ENCODE measurements around the gene COPS9. TPM values are rescaled to one million over a fixed set of nuclear protein-coding genes. Genes with fewer than 3 reads are reported as not detected.

Gene COPS9
- total and polyA plus RNA-seq, 2 donors (not counting 1 experiment from before 2014, with no cell fraction given) = 48.7 to 69.9 TPM

DNA sequence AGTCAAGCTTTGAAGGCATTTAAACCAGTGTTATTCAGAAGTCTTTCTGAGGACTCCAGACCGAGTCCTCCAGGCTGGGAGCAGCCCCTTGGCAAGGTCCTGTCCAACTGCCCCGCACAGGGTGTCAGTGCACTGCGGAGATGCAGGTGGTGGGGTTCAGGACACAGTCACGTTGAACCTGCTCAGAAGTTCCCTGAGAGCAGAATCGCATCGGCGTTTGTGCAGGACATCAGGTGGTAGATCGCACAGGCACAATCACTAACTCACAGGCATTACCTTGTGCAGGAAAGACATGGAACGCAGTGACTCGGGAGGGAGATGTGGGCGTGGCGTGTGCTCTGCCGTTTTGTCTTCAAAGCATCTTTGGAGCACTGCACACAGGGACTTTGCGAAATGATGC lies 10.4 kb downstream of the COPS9 start:
- peaks cover 0 to 26% of the 10 kb centered on the region in 2 experiments for H3K36me3 ChIP-seq (replicated peaks in 1 of 2; ENCODE audit: control extremely low read depth in 1 of 2, control insufficient read depth in 1 of 2, extremely low read depth in 1 of 2, insufficient read depth in 2 of 2, low read length in 1 of 2)
- TF ChIP-seq EZH2 (IDR thresholded peaks at IDR 0.05; ENCODE audit: borderline replicate concordance, insufficient read depth, low read depth, low read length, poor library complexity, severe bottlenecking) (no peak), CTCF (IDR thresholded peaks at IDR 0.05) (no peak)
- no peak overlapping the region for H3K4me3 ChIP-seq (ENCODE audit: control extremely low read depth in 1 of 5, extremely low read depth in 1 of 5, insufficient read depth in 1 of 5, low read depth in 2 of 5, low read length in 4 of 5)
- intact Hi-C loops (cut with micrococcal nuclease) = no loop called here
- CTCF ChIA-PET = interaction anchor here (0.8 kb wide), 1 partner anchor 20 kb away, joined by 3 read pairs; no protein-coding TSS in a partner anchor
- no peak overlapping the region for H3K27ac ChIP-seq (ENCODE audit: low read length in 2 of 2)
- no peak overlapping the region for H3K27ac Mint-ChIP-seq
- POLR2A ChIA-PET = no interaction called here
- H3K4me1 Mint-ChIP-seq = peaks cover 5% of the 10 kb centered on the region
- ATAC-seq (ENCODE audit: low read depth) (no peak), DNase-seq (no peak)
- no peaks in the 10 kb centered on the region for H3K9me3 Mint-ChIP-seq (ENCODE audit: insufficient read depth)
- no peaks in the 10 kb centered on the region for H4K20me1 ChIP-seq (ENCODE audit: control insufficient read depth, insufficient read depth, low read length, poor library complexity, severe bottlenecking)
- no peaks in the 10 kb centered on the region for H3K9me3 ChIP-seq (ENCODE audit: control extremely low read depth in 1 of 3, control insufficient read depth in 2 of 3, insufficient read depth in 1 of 3, low read length in 2 of 3)
- no peaks in the 10 kb centered on the region for H3K4me1 ChIP-seq (ENCODE audit: control insufficient read depth in 2 of 2, insufficient read depth in 2 of 2, low read length in 2 of 2)
- H3K4me3 Mint-ChIP-seq = no peak overlapping the region
- no peak overlapping the region for H2AFZ ChIP-seq (ENCODE audit: insufficient read depth, low read depth, low read length, poor library complexity, severe bottlenecking)
- H3K27me3 ChIP-seq (replicated peaks in 1 of 4; ENCODE audit: control extremely low read depth in 1 of 4, control insufficient read depth in 3 of 4, insufficient read depth in 4 of 4, low read length in 3 of 4) = no peaks in the 10 kb centered on the region
- 97% methylated on average over 14 of the region's 14 CpGs for WGBS (ENCODE audit: insufficient coverage)
- H3K27me3 Mint-ChIP-seq = no peaks in the 10 kb centered on the region
- no peak overlapping the region for H3K4me2 ChIP-seq (replicated peaks; ENCODE audit: low read depth, low read length, poor library complexity, severe bottlenecking)
- H3K79me2 ChIP-seq (ENCODE audit: control insufficient read depth, insufficient read depth, low read length) = no peaks in the 10 kb centered on the region
- no peak overlapping the region for H3K9ac ChIP-seq (ENCODE audit: low read length)

GRCh38 chr2:240124651-240125030 lies 11.5 kb downstream of the COPS9 start:
- H3K4me1 Mint-ChIP-seq = peaks cover 5% of the 10 kb centered on the region
- no peaks in the 10 kb centered on the region for H3K27me3 Mint-ChIP-seq
- TF ChIP-seq CTCF (IDR thresholded peaks at IDR 0.05) (no peak), EZH2 (IDR thresholded peaks at IDR 0.05; ENCODE audit: borderline replicate concordance, insufficient read depth, low read depth, low read length, poor library complexity, severe bottlenecking) (no peak)
- Histone ChIP-seq H4K20me1 (ENCODE audit: control insufficient read depth, insufficient read depth, low read length, poor library complexity, severe bottlenecking) (no peaks in the 10 kb centered on the region), H3K4me3 (ENCODE audit: control extremely low read depth in 1 of 5, extremely low read depth in 1 of 5, insufficient read depth in 1 of 5, low read depth in 2 of 5, low read length in 4 of 5) (no peak overlapping the region), H3K4me2 (replicated peaks; ENCODE audit: low read depth, low read length, poor library complexity, severe bottlenecking) (no peak overlapping the region), H3K9me3 (ENCODE audit: control extremely low read depth in 1 of 3, control insufficient read depth in 2 of 3, insufficient read depth in 1 of 3, low read length in 2 of 3) (no peaks in the 10 kb centered on the region), H3K27ac (ENCODE audit: low read length in 2 of 2) (no peak overlapping the region), H3K9ac (ENCODE audit: low read length) (no peak overlapping the region), H3K36me3 (replicated peaks in 1 of 2; ENCODE audit: control extremely low read depth in 1 of 2, control insufficient read depth in 1 of 2, extremely low read depth in 1 of 2, insufficient read depth in 2 of 2, low read length in 1 of 2) (peaks cover 0 to 18% of the 10 kb centered on the region in 2 experiments), H3K79me2 (ENCODE audit: control insufficient read depth, insufficient read depth, low read length) (no peaks in the 10 kb centered on the region), H3K4me1 (ENCODE audit: control insufficient read depth in 2 of 2, insufficient read depth in 2 of 2, low read length in 2 of 2) (no peaks in the 10 kb centered on the region), H3K27me3 (replicated peaks in 1 of 4; ENCODE audit: control extremely low read depth in 1 of 4, control insufficient read depth in 3 of 4, insufficient read depth in 4 of 4, low read length in 3 of 4) (no peaks in the 10 kb centered on the region), H2AFZ (ENCODE audit: insufficient read depth, low read depth, low read length, poor library complexity, severe bottlenecking) (no peak overlapping the region)
- H3K4me3 Mint-ChIP-seq = no peak overlapping the region
- whole genome bisulfite sequencing (ENCODE audit: insufficient coverage) = 98% methylated on average over 8 of the region's 8 CpGs
- H3K27ac Mint-ChIP-seq = no peak overlapping the region
- no peak for ATAC-seq (ENCODE audit: low read depth)
- ChIA-PET POLR2A (no interaction called here), CTCF (no interaction called here)
- intact Hi-C loops (cut with micrococcal nuclease) = no loop called here
- no peaks in the 10 kb centered on the region for H3K9me3 Mint-ChIP-seq (ENCODE audit: insufficient read depth)
- DNase-seq = no peak

Measured in B cell (primary cell).